ENCODE results near the gene ARHGAP44. TPM values are rescaled to one million over a fixed set of nuclear protein-coding genes. Genes with fewer than 3 reads are reported as not detected.
"Not testable (repeated sequence)": the region's sequence is repeated elsewhere in the genome, so short reads cannot be mapped to it uniquely, and the experiment has no call there.

The ARHGAP44 gene
- total and polyA plus RNA-seq, 8 donors, result 2.8 to 239 (median 7.4) TPM

GRCh38 chr17:12859520-12859919 lies 70.2 kb downstream of the ARHGAP44 start:
- DNase-seq, result no peak
- H3K4me3 ChIP-seq, result no peak overlapping the region
- intact Hi-C loops (cut with DNase I; ENCODE audit: low total_unique reads), result no loop called here
- H3K27ac ChIP-seq, result no peak overlapping the region
- H3K36me3 ChIP-seq, result no peaks in the 10 kb centered on the region
- no peaks in the 10 kb centered on the region for H3K27me3 ChIP-seq
- 81 to 90% (median 85%) methylated on average over 9 of the region's 9 CpGs for WGBS, 5 donors
- H3K4me1 ChIP-seq, result no peaks in the 10 kb centered on the region
- no peak for TF ChIP-seq CTCF (IDR thresholded peaks at IDR 0.05)
- no peak for TF ChIP-seq POLR2AphosphoS5 (IDR thresholded peaks at IDR 0.05)
- no peak for TF ChIP-seq EP300 (IDR thresholded peaks at IDR 0.05)
- no peak for TF ChIP-seq POLR2A (IDR thresholded peaks at IDR 0.05)
- no peaks in the 10 kb centered on the region for H3K9me3 ChIP-seq

DNA sequence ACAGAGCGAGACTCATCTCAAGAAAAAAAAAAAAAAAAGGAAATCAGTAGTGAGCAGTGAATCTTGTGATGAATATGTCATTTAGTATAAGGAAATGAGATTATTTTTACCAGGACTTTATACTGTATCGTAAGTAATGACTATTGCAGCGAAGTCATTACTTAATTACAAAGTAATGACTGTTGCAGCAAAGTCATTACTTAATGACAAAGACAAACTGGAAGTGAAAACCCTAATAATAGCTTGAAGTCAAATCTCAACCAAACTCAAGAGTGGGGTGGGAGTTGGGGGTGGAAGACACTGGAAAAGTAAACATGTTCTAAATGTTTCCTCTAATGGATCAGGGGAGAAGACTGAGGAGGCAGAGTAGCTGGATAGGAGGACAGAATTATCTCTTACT lies 76.5 kb downstream of the ARHGAP44 start:
- no peak for TF ChIP-seq POLR2AphosphoS5 (IDR thresholded peaks at IDR 0.05)
- no peak for TF ChIP-seq POLR2A (IDR thresholded peaks at IDR 0.05)
- no peak for TF ChIP-seq EP300 (IDR thresholded peaks at IDR 0.05)
- no peak for TF ChIP-seq CTCF (IDR thresholded peaks at IDR 0.05)
- intact Hi-C loops (cut with DNase I; ENCODE audit: low total_unique reads), result no loop called here
- H3K27me3 ChIP-seq, result no peaks in the 10 kb centered on the region

GRCh38 chr17:12866244-12866643 lies 76.9 kb downstream of the ARHGAP44 start:
- no peak for TF ChIP-seq CTCF (IDR thresholded peaks at IDR 0.05)
- TF ChIP-seq POLR2A (IDR thresholded peaks at IDR 0.05), result no peak
- TF ChIP-seq POLR2AphosphoS5 (IDR thresholded peaks at IDR 0.05), result no peak
- no peak for TF ChIP-seq EP300 (IDR thresholded peaks at IDR 0.05)
- intact Hi-C loops (cut with DNase I; ENCODE audit: low total_unique reads), result no loop called here
- H3K27me3 ChIP-seq, result no peaks in the 10 kb centered on the region
- no peaks in the 10 kb centered on the region for H3K36me3 ChIP-seq
- no peak overlapping the region for H3K4me3 ChIP-seq
- H3K4me1 ChIP-seq, result no peaks in the 10 kb centered on the region
- 70 to 80% (median 73%) methylated on average over 4 of the region's 4 CpGs for WGBS, 5 donors
- H3K9me3 ChIP-seq, result peaks cover 0 to 2% (median under 1%) of the 10 kb centered on the region in 4 donors
- no peak overlapping the region for H3K27ac ChIP-seq
- DNase-seq, result no peak

More for the DNA sequence above, 76.5 kb downstream of the ARHGAP44 start:
- no peaks in the 10 kb centered on the region for H3K4me1 ChIP-seq
- H3K4me3 ChIP-seq, result no peak overlapping the region
- H3K9me3 ChIP-seq, result no peaks in the 10 kb centered on the region
- 91 to 98% (median 92%) methylated on average over 3 of the region's 3 CpGs for WGBS, 5 donors
- DNase-seq, result no peak
- H3K27ac ChIP-seq, result no peak overlapping the region
- H3K36me3 ChIP-seq, result no peaks in the 10 kb centered on the region

DNA sequence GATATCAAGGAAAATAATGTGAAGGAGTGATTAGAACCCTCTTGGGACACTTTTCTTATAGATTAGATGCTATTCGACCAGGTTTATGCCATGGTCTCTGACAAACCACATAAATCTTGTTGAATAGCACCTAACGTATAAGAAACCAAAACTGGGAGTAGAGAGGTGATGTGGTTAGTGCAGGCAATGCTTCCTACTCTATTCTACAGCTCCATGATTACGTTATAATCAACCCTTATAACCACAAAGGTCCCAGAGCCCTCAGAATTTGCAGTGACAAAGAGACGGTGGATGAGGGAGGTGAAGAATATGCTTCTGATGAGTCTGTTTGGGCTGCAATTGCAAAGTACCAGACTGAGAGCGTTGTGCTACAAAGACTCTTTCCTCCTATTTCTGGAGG lies 78.4 kb downstream of the ARHGAP44 start:
- no peak for DNase-seq
- H3K4me1 ChIP-seq, result no peaks in the 10 kb centered on the region
- TF ChIP-seq EP300 (IDR thresholded peaks at IDR 0.05) (no peak), CTCF (IDR thresholded peaks at IDR 0.05) (no peak), POLR2A (IDR thresholded peaks at IDR 0.05) (no peak), POLR2AphosphoS5 (IDR thresholded peaks at IDR 0.05) (no peak)
- peaks cover 0 to 17% (median 6%) of the 10 kb centered on the region in 4 donors for H3K9me3 ChIP-seq
- intact Hi-C loops (cut with DNase I; ENCODE audit: low total_unique reads), result no loop called here
- H3K36me3 ChIP-seq, result no peaks in the 10 kb centered on the region
- H3K27me3 ChIP-seq, result no peaks in the 10 kb centered on the region
- no peak overlapping the region for H3K4me3 ChIP-seq
- no peak overlapping the region for H3K27ac ChIP-seq
- 84 to 92% (median 87%) methylated on average over 5 of the region's 5 CpGs for WGBS, 5 donors

GRCh38 chr17:12873415-12874125 lies 84.3 kb downstream of the ARHGAP44 start:
- H3K36me3 ChIP-seq; H3K4me3 ChIP-seq; intact Hi-C loops (cut with DNase I; ENCODE audit: low total_unique reads); DNase-seq; H3K27ac ChIP-seq; H3K4me1 ChIP-seq; H3K27me3 ChIP-seq: not testable (repeated sequence)
- H3K9me3 ChIP-seq, result peaks cover 0 to 24% (median 6%) of the 10 kb centered on the region in 4 donors
- WGBS, 5 donors, result 91 to 96% (median 95%) methylated on average over 7 of the region's 7 CpGs

All from stomach (tissue), 9 donors.